ENCODE results near the gene EXOC3. TPM values are rescaled to one million over a fixed set of nuclear protein-coding genes. Genes with fewer than 3 reads are reported as not detected.
A peak's percentile ranks its signal among the peaks of the same experiment; 100 is the strongest.

The EXOC3 gene
- total RNA-seq, 3 donors from 2014 or later (not counting 1 experiment from before 2014, with no cell fraction given) = 89.6 to 99.9 (median 96.3) TPM

- H3K36me3 ChIP-seq (ENCODE audit: control insufficient read depth, insufficient read depth, low read length) = peaks cover 56% of the 10 kb centered on the region
- no peak overlapping the region for H3K27ac ChIP-seq (ENCODE audit: low read length)
- peaks cover 53 to 58% of the 10 kb centered on the region in 2 donors for H3K4me1 Mint-ChIP-seq
Measured at GRCh38 chr5:448061-448765, 5.2 kb downstream of the EXOC3 start.

GRCh38 chr5:448766-449090, 5.8 kb downstream of the EXOC3 start:
- DNase-seq (no peak), ATAC-seq (no peak)
- Histone ChIP-seq H3K27me3 (ENCODE audit: control insufficient read depth, insufficient read depth, low read length) (no peaks in the 10 kb centered on the region), H3K9me3 (ENCODE audit: control insufficient read depth, insufficient read depth, low read length) (no peaks in the 10 kb centered on the region), H3K27ac (ENCODE audit: low read length) (no peak overlapping the region), H3K4me1 (ENCODE audit: control insufficient read depth, insufficient read depth, low read length) (peaks cover 29% of the 10 kb centered on the region), H3K4me3 (ENCODE audit: low read length) (no peak overlapping the region), H3K36me3 (ENCODE audit: control insufficient read depth, insufficient read depth, low read length) (peaks cover 61% of the 10 kb centered on the region)
- TF ChIP-seq CTCF (IDR thresholded peaks at IDR 0.05) = no peak
- Mint-ChIP-seq H3K4me1 (peaks cover 58 to 60% of the 10 kb centered on the region in 2 donors), H3K4me3 (no peak overlapping the region), H3K27me3 (ENCODE audit: low read depth in 2 of 2) (no peaks in the 10 kb centered on the region), H3K27ac (peak overlapping the region in 1 of 2 donors; percentile 62), H3K36me3 (peaks cover 53% of the 10 kb centered on the region), H3K9me3 (peaks cover 6 to 7% of the 10 kb centered on the region in 2 donors)
- intact Hi-C loops (cut with micrococcal nuclease) = no loop called here
- 97% methylated on average over 12 of the region's 12 CpGs for WGBS (ENCODE audit: insufficient coverage)

More at GRCh38 chr5:448061-448765, 5.2 kb downstream of the EXOC3 start:
- Mint-ChIP-seq H3K36me3 (peaks cover 48% of the 10 kb centered on the region), H3K4me3 (no peak overlapping the region), H3K9me3 (peaks cover 6 to 7% of the 10 kb centered on the region in 2 donors), H3K27ac (peak overlapping the region in 1 of 2 donors; percentile 62), H3K27me3 (ENCODE audit: low read depth in 2 of 2) (no peaks in the 10 kb centered on the region)
- no peaks in the 10 kb centered on the region for H3K27me3 ChIP-seq (ENCODE audit: control insufficient read depth, insufficient read depth, low read length)
- no peak overlapping the region for H3K4me3 ChIP-seq (ENCODE audit: low read length)
- ATAC-seq (peak in 1 of 3 donors; percentile 65), DNase-seq (peak in 1 of 2 donors; percentile 18)
- no peak for TF ChIP-seq CTCF (IDR thresholded peaks at IDR 0.05)
- intact Hi-C loops (cut with micrococcal nuclease) = no loop called here
- no peaks in the 10 kb centered on the region for H3K9me3 ChIP-seq (ENCODE audit: control insufficient read depth, insufficient read depth, low read length)
- WGBS (ENCODE audit: insufficient coverage) = 88% methylated on average over 21 of the region's 21 CpGs
- peaks cover 31% of the 10 kb centered on the region for H3K4me1 ChIP-seq (ENCODE audit: control insufficient read depth, insufficient read depth, low read length)

- Histone ChIP-seq H3K9me3 (ENCODE audit: control insufficient read depth, insufficient read depth, low read length) (no peaks in the 10 kb centered on the region), H3K4me1 (ENCODE audit: control insufficient read depth, insufficient read depth, low read length) (peaks cover 25% of the 10 kb centered on the region), H3K27ac (ENCODE audit: low read length) (no peak overlapping the region), H3K27me3 (ENCODE audit: control insufficient read depth, insufficient read depth, low read length) (no peaks in the 10 kb centered on the region), H3K4me3 (ENCODE audit: low read length) (no peak overlapping the region), H3K36me3 (ENCODE audit: control insufficient read depth, insufficient read depth, low read length) (peaks cover 65% of the 10 kb centered on the region)
- Mint-ChIP-seq H3K9me3 (peaks cover 6 to 7% of the 10 kb centered on the region in 2 donors), H3K4me1 (peaks cover 60% of the 10 kb centered on the region in 2 donors), H3K27ac (no peak overlapping the region), H3K27me3 (ENCODE audit: low read depth in 2 of 2) (no peaks in the 10 kb centered on the region), H3K36me3 (peaks cover 58% of the 10 kb centered on the region), H3K4me3 (no peak overlapping the region)
- 90% methylated on average over 5 of the region's 5 CpGs for WGBS (ENCODE audit: insufficient coverage)
- DNase-seq = no peak
- intact Hi-C loops (cut with micrococcal nuclease) = no loop called here
- ATAC-seq = no peak
- TF ChIP-seq CTCF (IDR thresholded peaks at IDR 0.05) = no peak
Measured at GRCh38 chr5:449151-449550, 6.2 kb downstream of the EXOC3 start.

Measured in natural killer cell (primary cell).